ENCODE measurements around the gene FOXP1. TPM values are rescaled to one million over a fixed set of nuclear protein-coding genes. Genes with fewer than 3 reads are reported as not detected.

FOXP1 gene
- total and polyA plus RNA-seq, 2 experiments from 2014 or later: 76.8 to 99.8 TPM

- H3K79me2 ChIP-seq: peaks cover 40% of the 10 kb centered on the region
- H3K4me2 ChIP-seq: no peak overlapping the region
- H3K9me2 ChIP-seq (replicated peaks; ENCODE audit: insufficient read depth): no peaks in the 10 kb centered on the region
- H3K27ac ChIP-seq: no peak overlapping the region
- H2AFZ ChIP-seq: no peak overlapping the region
- H3K9me3 ChIP-seq (ENCODE audit: low read depth): no peaks in the 10 kb centered on the region
- 92% methylated on average over 7 of the region's 7 CpGs for WGBS (ENCODE audit: low lambda C conversion rate, missing lambda C conversion rate)
- no peak overlapping the region for H3K4me3 ChIP-seq
- H3K27me3 ChIP-seq: no peaks in the 10 kb centered on the region
- H3K4me1 ChIP-seq (ENCODE audit: insufficient read depth): peaks cover 67% of the 10 kb centered on the region
- H4K20me1 ChIP-seq (ENCODE audit: insufficient read depth, poor library complexity, severe bottlenecking): no peaks in the 10 kb centered on the region
- no peaks in the 10 kb centered on the region for H3K36me3 ChIP-seq (replicated peaks; ENCODE audit: insufficient read depth, low read depth)
- no peak for TF ChIP-seq EZH2 (IDR thresholded peaks at IDR 0.05; ENCODE audit: borderline replicate concordance)
- TF ChIP-seq CTCF (IDR thresholded peaks at IDR 0.05; ENCODE audit: poor library complexity): no peak
- TF ChIP-seq EZH2phosphoT487 (IDR thresholded peaks at IDR 0.05; ENCODE audit: low read depth, severe bottlenecking, unreplicated experiment): no peak
- no peak for DNase-seq (ENCODE audit: low spot score)
Observed at GRCh38 chr3:71171247-71171646, 412.3 kb downstream of the FOXP1 start.

- Histone ChIP-seq H3K27me3 (no peaks in the 10 kb centered on the region), H3K9me3 (ENCODE audit: low read depth) (no peaks in the 10 kb centered on the region), H3K9me2 (replicated peaks; ENCODE audit: insufficient read depth) (no peaks in the 10 kb centered on the region), H3K4me1 (ENCODE audit: insufficient read depth) (peaks cover 60% of the 10 kb centered on the region), H3K4me2 (peak overlapping the region; percentile 69), H2AFZ (peak overlapping the region; percentile 28), H3K27ac (peak overlapping the region; percentile 80), H3K79me2 (peaks cover 46% of the 10 kb centered on the region), H3K36me3 (replicated peaks; ENCODE audit: insufficient read depth, low read depth) (no peaks in the 10 kb centered on the region), H3K4me3 (peak overlapping the region; percentile 7), H4K20me1 (ENCODE audit: insufficient read depth, poor library complexity, severe bottlenecking) (no peaks in the 10 kb centered on the region)
- DNase-seq (ENCODE audit: low spot score): no peak
- WGBS (ENCODE audit: low lambda C conversion rate, missing lambda C conversion rate): 23% methylated on average over 11 of the region's 11 CpGs
- no peak for TF ChIP-seq EZH2 (IDR thresholded peaks at IDR 0.05; ENCODE audit: borderline replicate concordance)
- no peak for TF ChIP-seq CTCF (IDR thresholded peaks at IDR 0.05; ENCODE audit: poor library complexity)
- TF ChIP-seq EZH2phosphoT487 (IDR thresholded peaks at IDR 0.05; ENCODE audit: low read depth, severe bottlenecking, unreplicated experiment): no peak
Observed at GRCh38 chr3:71168880-71169411, 414.6 kb downstream of the FOXP1 start.

- Histone ChIP-seq H3K36me3 (replicated peaks; ENCODE audit: insufficient read depth, low read depth) (no peaks in the 10 kb centered on the region), H3K4me3 (no peak overlapping the region), H4K20me1 (ENCODE audit: insufficient read depth, poor library complexity, severe bottlenecking) (no peaks in the 10 kb centered on the region), H3K27me3 (no peaks in the 10 kb centered on the region), H3K4me1 (ENCODE audit: insufficient read depth) (peaks cover 54% of the 10 kb centered on the region), H2AFZ (no peak overlapping the region), H3K27ac (peak overlapping the region; percentile 80), H3K9me3 (ENCODE audit: low read depth) (no peaks in the 10 kb centered on the region), H3K4me2 (peak overlapping the region; percentile 69), H3K9me2 (replicated peaks; ENCODE audit: insufficient read depth) (no peaks in the 10 kb centered on the region), H3K79me2 (peaks cover 43% of the 10 kb centered on the region)
- TF ChIP-seq CTCF (IDR thresholded peaks at IDR 0.05; ENCODE audit: poor library complexity) (no peak), EZH2phosphoT487 (IDR thresholded peaks at IDR 0.05; ENCODE audit: low read depth, severe bottlenecking, unreplicated experiment) (no peak), EZH2 (IDR thresholded peaks at IDR 0.05; ENCODE audit: borderline replicate concordance) (no peak)
- DNase-seq (ENCODE audit: low spot score): no peak
- 73% methylated on average over 6 of the region's 6 CpGs for WGBS (ENCODE audit: low lambda C conversion rate, missing lambda C conversion rate)
Observed at GRCh38 chr3:71168121-71168721, 415.3 kb downstream of the FOXP1 start.
